ENCODE measurements around the gene TIAM2. TPM values are rescaled to one million over a fixed set of nuclear protein-coding genes. Genes with fewer than 3 reads are reported as not detected.

The TIAM2 gene
- total and polyA plus RNA-seq, 2 experiments from 2014 or later, result 5.5 to 16.9 TPM

DNA sequence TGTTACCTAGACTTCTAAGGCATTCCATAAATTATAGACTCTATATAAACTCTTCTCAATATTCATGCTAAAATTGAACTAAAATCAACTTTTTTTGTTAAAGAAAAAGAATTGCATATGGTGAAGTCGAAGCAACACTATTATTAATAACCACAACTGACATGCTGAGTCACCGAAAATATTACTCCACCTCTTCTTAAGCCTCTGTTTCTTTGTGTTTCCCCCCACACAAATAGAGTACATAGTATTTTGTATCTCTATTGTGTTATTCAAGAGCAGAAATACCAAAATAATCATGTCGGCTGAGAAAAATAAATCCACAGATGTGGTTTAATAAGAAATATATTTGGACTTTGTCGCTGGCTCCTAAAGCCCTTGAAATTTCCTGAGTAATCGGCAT is 295.4 kb downstream of the TIAM2 start:
- DNase-seq (ENCODE audit: low spot score), result no peak
- no peak overlapping the region for H3K4me2 ChIP-seq
- no peaks in the 10 kb centered on the region for H3K27me3 ChIP-seq
- no peaks in the 10 kb centered on the region for H3K36me3 ChIP-seq (replicated peaks; ENCODE audit: insufficient read depth, low read depth)
- no peak overlapping the region for H3K27ac ChIP-seq
- H3K4me3 ChIP-seq, result no peak overlapping the region
- no peaks in the 10 kb centered on the region for H3K9me3 ChIP-seq (ENCODE audit: low read depth)
- no peaks in the 10 kb centered on the region for H3K4me1 ChIP-seq (ENCODE audit: insufficient read depth)
- H4K20me1 ChIP-seq (ENCODE audit: insufficient read depth, poor library complexity, severe bottlenecking), result no peaks in the 10 kb centered on the region
- 96% methylated on average over 5 of the region's 5 CpGs for WGBS (ENCODE audit: low lambda C conversion rate, missing lambda C conversion rate)
- no peak overlapping the region for H2AFZ ChIP-seq
- peaks cover 7% of the 10 kb centered on the region for H3K79me2 ChIP-seq
- TF ChIP-seq EZH2 (IDR thresholded peaks at IDR 0.05; ENCODE audit: borderline replicate concordance) (no peak), EZH2phosphoT487 (IDR thresholded peaks at IDR 0.05; ENCODE audit: low read depth, severe bottlenecking, unreplicated experiment) (no peak)
- TF ChIP-seq, protein P1, sequence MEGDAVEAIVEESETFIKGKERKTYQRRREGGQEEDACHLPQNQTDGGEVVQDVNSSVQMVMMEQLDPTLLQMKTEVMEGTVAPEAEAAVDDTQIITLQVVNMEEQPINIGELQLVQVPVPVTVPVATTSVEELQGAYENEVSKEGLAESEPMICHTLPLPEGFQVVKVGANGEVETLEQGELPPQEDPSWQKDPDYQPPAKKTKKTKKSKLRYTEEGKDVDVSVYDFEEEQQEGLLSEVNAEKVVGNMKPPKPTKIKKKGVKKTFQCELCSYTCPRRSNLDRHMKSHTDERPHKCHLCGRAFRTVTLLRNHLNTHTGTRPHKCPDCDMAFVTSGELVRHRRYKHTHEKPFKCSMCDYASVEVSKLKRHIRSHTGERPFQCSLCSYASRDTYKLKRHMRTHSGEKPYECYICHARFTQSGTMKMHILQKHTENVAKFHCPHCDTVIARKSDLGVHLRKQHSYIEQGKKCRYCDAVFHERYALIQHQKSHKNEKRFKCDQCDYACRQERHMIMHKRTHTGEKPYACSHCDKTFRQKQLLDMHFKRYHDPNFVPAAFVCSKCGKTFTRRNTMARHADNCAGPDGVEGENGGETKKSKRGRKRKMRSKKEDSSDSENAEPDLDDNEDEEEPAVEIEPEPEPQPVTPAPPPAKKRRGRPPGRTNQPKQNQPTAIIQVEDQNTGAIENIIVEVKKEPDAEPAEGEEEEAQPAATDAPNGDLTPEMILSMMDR (IDR thresholded peaks at IDR 0.05; ENCODE audit: poor library complexity), result no peak
- no peaks in the 10 kb centered on the region for H3K9me2 ChIP-seq (replicated peaks; ENCODE audit: insufficient read depth)

DNA sequence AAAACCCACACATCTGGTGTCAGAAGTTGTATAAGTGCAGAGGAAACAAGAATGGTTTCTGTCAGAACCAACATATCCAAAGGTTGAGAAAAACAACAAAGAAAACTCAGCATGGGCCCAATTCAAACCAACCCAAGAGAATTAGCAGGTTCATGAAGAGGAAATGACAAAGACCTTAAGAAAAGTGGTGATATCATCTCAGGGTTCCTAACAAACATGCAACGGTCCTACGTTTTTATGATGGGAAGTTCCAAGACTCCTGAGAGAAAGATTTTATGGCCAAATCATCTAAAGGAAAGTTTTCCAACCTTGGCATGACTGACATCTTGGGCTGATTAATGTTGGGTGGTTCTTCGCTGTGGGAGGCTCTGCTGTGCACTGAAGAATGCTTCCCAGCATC is 296.2 kb downstream of the TIAM2 start:
- H3K4me3 ChIP-seq, result no peak overlapping the region
- H3K9me3 ChIP-seq (ENCODE audit: low read depth), result no peaks in the 10 kb centered on the region
- H3K36me3 ChIP-seq (replicated peaks; ENCODE audit: insufficient read depth, low read depth), result no peaks in the 10 kb centered on the region
- H3K4me1 ChIP-seq (ENCODE audit: insufficient read depth), result no peaks in the 10 kb centered on the region
- H3K27me3 ChIP-seq, result no peaks in the 10 kb centered on the region
- no peak overlapping the region for H2AFZ ChIP-seq
- 92% methylated on average over 3 of the region's 3 CpGs for WGBS (ENCODE audit: low lambda C conversion rate, missing lambda C conversion rate)
- no peak overlapping the region for H3K27ac ChIP-seq
- no peak for DNase-seq (ENCODE audit: low spot score)
- TF ChIP-seq, protein P1 (IDR thresholded peaks at IDR 0.05; ENCODE audit: poor library complexity), result no peak
- no peak for TF ChIP-seq EZH2 (IDR thresholded peaks at IDR 0.05; ENCODE audit: borderline replicate concordance)
- TF ChIP-seq EZH2phosphoT487 (IDR thresholded peaks at IDR 0.05; ENCODE audit: low read depth, severe bottlenecking, unreplicated experiment), result no peak
- H4K20me1 ChIP-seq (ENCODE audit: insufficient read depth, poor library complexity, severe bottlenecking), result no peaks in the 10 kb centered on the region
- peaks cover 7% of the 10 kb centered on the region for H3K79me2 ChIP-seq
- H3K9me2 ChIP-seq (replicated peaks; ENCODE audit: insufficient read depth), result no peaks in the 10 kb centered on the region
- H3K4me2 ChIP-seq, result no peak overlapping the region

DNA sequence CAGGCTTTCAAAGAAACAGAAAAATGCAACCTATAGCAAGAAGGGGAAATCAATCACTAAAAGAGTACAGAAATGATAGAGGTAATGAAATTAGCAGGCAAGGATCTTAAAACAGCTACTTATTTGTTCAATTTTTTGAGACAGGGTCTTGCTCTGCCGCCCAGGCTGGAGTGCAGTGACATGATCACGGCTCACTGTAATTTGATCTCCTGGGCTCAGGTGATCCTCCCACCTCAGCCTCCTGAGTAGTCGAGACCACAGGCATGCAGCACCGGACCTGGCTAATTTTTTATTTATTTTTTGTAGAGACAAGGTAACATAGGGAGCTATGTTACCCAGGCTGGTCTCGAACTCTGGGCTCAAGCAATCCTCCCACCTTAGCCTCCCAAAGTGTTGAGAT is 297.6 kb downstream of the TIAM2 start:
- no peaks in the 10 kb centered on the region for H3K36me3 ChIP-seq (replicated peaks; ENCODE audit: insufficient read depth, low read depth)
- no peak for TF ChIP-seq EZH2phosphoT487 (IDR thresholded peaks at IDR 0.05; ENCODE audit: low read depth, severe bottlenecking, unreplicated experiment)
- TF ChIP-seq, protein P1 (IDR thresholded peaks at IDR 0.05; ENCODE audit: poor library complexity), result no peak
- TF ChIP-seq EZH2 (IDR thresholded peaks at IDR 0.05; ENCODE audit: borderline replicate concordance), result no peak
- H4K20me1 ChIP-seq (ENCODE audit: insufficient read depth, poor library complexity, severe bottlenecking), result no peaks in the 10 kb centered on the region
- H3K9me3 ChIP-seq (ENCODE audit: low read depth), result no peaks in the 10 kb centered on the region
- DNase-seq (ENCODE audit: low spot score), result no peak
- no peak overlapping the region for H3K27ac ChIP-seq
- no peak overlapping the region for H2AFZ ChIP-seq
- H3K4me3 ChIP-seq, result no peak overlapping the region
- WGBS (ENCODE audit: low lambda C conversion rate, missing lambda C conversion rate), result 69% methylated on average over 5 of the region's 5 CpGs
- H3K27me3 ChIP-seq, result no peaks in the 10 kb centered on the region
- no peaks in the 10 kb centered on the region for H3K4me1 ChIP-seq (ENCODE audit: insufficient read depth)
- no peaks in the 10 kb centered on the region for H3K9me2 ChIP-seq (replicated peaks; ENCODE audit: insufficient read depth)
- peaks cover 7% of the 10 kb centered on the region for H3K79me2 ChIP-seq
- no peak overlapping the region for H3K4me2 ChIP-seq

DNA sequence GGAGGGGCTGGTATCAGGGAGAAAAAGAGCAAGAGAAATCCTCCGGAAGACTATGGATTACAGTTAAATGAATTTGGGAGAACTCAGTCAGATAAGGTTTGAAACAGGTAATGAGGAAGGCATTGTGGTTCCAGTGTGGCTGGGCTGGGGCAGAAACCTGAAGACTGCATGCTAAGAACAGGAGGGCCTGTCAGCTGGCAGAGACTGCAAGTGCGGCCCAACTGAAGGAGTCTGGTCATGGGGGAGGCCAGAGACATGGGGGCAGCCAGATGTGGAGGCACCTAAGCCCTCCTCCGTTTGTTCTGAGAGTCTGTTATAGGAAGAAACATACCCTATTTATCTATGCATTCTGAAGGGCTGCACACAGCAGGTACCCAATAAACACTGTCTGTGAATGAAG is 302.6 kb downstream of the TIAM2 start:
- H3K4me3 ChIP-seq, result no peak overlapping the region
- H3K79me2 ChIP-seq, result peaks cover 7% of the 10 kb centered on the region
- no peaks in the 10 kb centered on the region for H3K4me1 ChIP-seq (ENCODE audit: insufficient read depth)
- no peak overlapping the region for H3K27ac ChIP-seq
- H3K27me3 ChIP-seq, result no peaks in the 10 kb centered on the region
- WGBS (ENCODE audit: low lambda C conversion rate, missing lambda C conversion rate), result 89% methylated on average over 3 of the region's 3 CpGs
- no peaks in the 10 kb centered on the region for H4K20me1 ChIP-seq (ENCODE audit: insufficient read depth, poor library complexity, severe bottlenecking)
- no peak overlapping the region for H3K4me2 ChIP-seq
- no peaks in the 10 kb centered on the region for H3K36me3 ChIP-seq (replicated peaks; ENCODE audit: insufficient read depth, low read depth)
- H3K9me2 ChIP-seq (replicated peaks; ENCODE audit: insufficient read depth), result no peaks in the 10 kb centered on the region
- no peak for DNase-seq (ENCODE audit: low spot score)
- no peak overlapping the region for H2AFZ ChIP-seq
- no peaks in the 10 kb centered on the region for H3K9me3 ChIP-seq (ENCODE audit: low read depth)
- TF ChIP-seq, protein P1 (IDR thresholded peaks at IDR 0.05; ENCODE audit: poor library complexity), result no peak
- TF ChIP-seq EZH2 (IDR thresholded peaks at IDR 0.05; ENCODE audit: borderline replicate concordance), result no peak
- no peak for TF ChIP-seq EZH2phosphoT487 (IDR thresholded peaks at IDR 0.05; ENCODE audit: low read depth, severe bottlenecking, unreplicated experiment)

Measured in hepatocyte (in vitro differentiated cells).